ENCODE data around the gene PYROXD2.

Gene PYROXD2

GRCh38 chr10:98414578-98414931 lies 427 bp downstream of the PYROXD2 start:
- TF ChIP-seq CTCF (IDR thresholded peaks at IDR 0.05; ENCODE audit: insufficient read depth, missing control alignments): no peak
- no peak for FAIRE-seq
- no peak for DNase-seq (ENCODE audit: insufficient read length, low spot score)

- no peak for DNase-seq (ENCODE audit: insufficient read length, low spot score)
- no peak for TF ChIP-seq CTCF (IDR thresholded peaks at IDR 0.05; ENCODE audit: insufficient read depth, missing control alignments)
These were observed 3.2 kb downstream of the PYROXD2 start for GRCh38 chr10:98411768-98412167.

GRCh38 chr10:98411166-98411565 lies 3.8 kb downstream of the PYROXD2 start:
- no peak for DNase-seq (ENCODE audit: insufficient read length, low spot score)
- TF ChIP-seq CTCF (IDR thresholded peaks at IDR 0.05; ENCODE audit: insufficient read depth, missing control alignments): no peak
- FAIRE-seq: no peak

More at GRCh38 chr10:98411768-98412167, 3.2 kb downstream of the PYROXD2 start:
- no peak for FAIRE-seq

GRCh38 chr10:98410759-98411158 lies 4.2 kb downstream of the PYROXD2 start:
- no peak for FAIRE-seq
- no peak for TF ChIP-seq CTCF (IDR thresholded peaks at IDR 0.05; ENCODE audit: insufficient read depth, missing control alignments)
- no peak for DNase-seq (ENCODE audit: insufficient read length, low spot score)

GRCh38 chr10:98410135-98410743 lies 4.7 kb downstream of the PYROXD2 start:
- DNase-seq (ENCODE audit: insufficient read length, low spot score) (no peak), FAIRE-seq (no peak)
- TF ChIP-seq CTCF (IDR thresholded peaks at IDR 0.05; ENCODE audit: insufficient read depth, missing control alignments): no peak

- DNase-seq (ENCODE audit: insufficient read length, low spot score) (no peak), FAIRE-seq (no peak)
- TF ChIP-seq CTCF (IDR thresholded peaks at IDR 0.05; ENCODE audit: insufficient read depth, missing control alignments): no peak
These were observed 6.2 kb downstream of the PYROXD2 start for GRCh38 chr10:98408799-98409198.

- FAIRE-seq: no peak
- no peak for TF ChIP-seq CTCF (IDR thresholded peaks at IDR 0.05; ENCODE audit: insufficient read depth, missing control alignments)
- DNase-seq (ENCODE audit: insufficient read length, low spot score): no peak
These were observed 7.2 kb downstream of the PYROXD2 start for GRCh38 chr10:98407744-98408241.
